MV-4-11 (cell line): ENCODE measurements around the gene COL9A3.

ENCODE experiments used
- DNase-seq: peaks from one replicate; lab custom pipeline; 2025; lab: John Stamatoyannopoulos, UW

The COL9A3 gene

GRCh38 chr20:62796699-62797491 is 20.0 kb upstream of the COL9A3 start:
- DNase-seq, result no peak

DNA sequence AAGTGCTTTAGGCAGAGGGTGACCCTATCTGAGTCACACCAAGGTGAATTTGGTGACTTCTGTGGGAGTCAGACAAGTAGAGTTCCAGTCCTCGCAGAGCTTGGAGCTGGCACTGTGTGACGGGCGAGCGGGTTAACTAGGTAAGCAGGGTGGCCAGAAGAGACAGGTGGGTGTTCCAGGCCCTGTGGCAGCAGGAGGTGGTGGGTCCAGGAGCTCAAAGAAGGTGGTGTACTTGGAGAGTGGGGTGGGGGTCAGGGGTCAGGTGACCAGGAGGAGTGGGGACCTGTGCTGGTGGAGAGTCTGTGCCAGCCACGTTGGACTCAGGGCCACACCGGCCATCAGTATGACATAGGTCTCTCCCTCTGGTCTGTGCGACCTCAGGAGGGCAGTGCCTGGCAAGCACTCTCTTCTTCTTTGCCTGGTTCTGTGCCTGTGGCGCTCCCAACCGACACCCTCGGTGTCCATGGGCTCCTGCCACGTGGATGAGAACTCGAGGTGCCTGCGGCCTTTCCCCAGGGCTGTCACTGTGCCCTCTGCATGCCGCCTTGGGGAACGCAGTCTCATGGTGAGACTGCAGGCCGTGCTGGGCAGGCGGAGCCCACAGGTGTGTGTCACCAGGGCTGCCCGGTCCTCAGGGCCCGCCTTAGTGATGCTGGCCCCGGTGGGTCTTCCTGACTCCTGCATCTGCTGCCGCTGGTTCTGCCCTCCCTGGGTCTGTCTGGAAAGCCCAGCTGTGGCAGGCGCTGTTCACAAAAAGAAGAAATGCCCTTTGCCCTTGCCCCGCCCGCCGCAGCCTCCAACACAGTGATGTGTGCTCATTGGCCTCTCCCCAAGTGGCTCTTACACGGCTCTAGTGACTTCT is 18.9 kb upstream of the COL9A3 start:
- DNase-seq, result no peak

DNA sequence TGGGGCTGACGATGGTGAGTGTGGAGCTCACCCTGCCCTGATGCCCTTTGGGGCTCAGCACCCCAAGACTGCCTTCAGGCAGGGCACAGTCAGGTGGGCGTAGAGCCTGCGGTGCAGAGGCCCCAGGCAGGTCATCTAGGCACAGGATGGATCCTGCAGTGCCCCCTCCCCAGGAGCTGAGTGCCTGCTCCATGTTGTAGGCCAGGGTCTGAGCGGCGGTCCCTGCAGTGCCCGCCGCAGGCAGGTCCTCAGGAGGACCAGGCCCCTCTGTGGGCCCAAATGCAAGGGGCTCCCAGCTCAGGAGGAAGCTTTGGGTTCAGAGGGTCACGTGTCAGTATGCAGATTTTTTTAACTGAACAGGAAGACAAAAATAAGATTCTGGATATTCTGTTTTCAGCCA is 17.8 kb upstream of the COL9A3 start:
- DNase-seq, result no peak

GRCh38 chr20:62799459-62799858 is 17.4 kb upstream of the COL9A3 start:
- DNase-seq, result no peak

DNA sequence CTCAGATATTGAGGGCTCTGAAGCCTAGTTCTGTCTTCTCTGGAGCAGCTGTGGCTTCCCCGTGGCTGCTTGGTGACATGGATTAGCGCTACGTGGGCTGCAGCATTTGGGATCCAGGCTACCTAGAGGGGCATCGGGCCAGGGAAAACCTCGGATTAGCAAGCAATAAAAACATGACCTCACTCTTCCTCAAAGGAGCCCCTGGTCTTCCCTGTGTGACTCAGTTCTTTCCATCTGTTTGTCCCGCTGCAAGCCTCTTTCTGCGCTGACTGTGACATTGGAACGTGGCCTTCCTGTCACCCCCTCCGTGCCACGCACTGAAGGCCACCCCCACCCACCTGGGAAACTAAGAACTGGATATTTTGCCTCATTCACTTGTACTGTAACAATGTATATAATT is 17.0 kb upstream of the COL9A3 start:
- no peak for DNase-seq

GRCh38 chr20:62800314-62801259 is 16.3 kb upstream of the COL9A3 start:
- no peak for DNase-seq

GRCh38 chr20:62801284-62802010 is 15.4 kb upstream of the COL9A3 start:
- no peak for DNase-seq

GRCh38 chr20:62802026-62802712 is 14.7 kb upstream of the COL9A3 start:
- DNase-seq, result no peak

- no peak for DNase-seq
Measured at GRCh38 chr20:62804021-62804626, 12.7 kb upstream of the COL9A3 start.

- peak; percentile 18 for DNase-seq
Measured at GRCh38 chr20:62804627-62805154, 12.2 kb upstream of the COL9A3 start, which contains the start of gene OGFR. OGFR (plus strand) TSS chr20:62804835; CDS start chr20:62804860, 25 bp downstream.

DNA sequence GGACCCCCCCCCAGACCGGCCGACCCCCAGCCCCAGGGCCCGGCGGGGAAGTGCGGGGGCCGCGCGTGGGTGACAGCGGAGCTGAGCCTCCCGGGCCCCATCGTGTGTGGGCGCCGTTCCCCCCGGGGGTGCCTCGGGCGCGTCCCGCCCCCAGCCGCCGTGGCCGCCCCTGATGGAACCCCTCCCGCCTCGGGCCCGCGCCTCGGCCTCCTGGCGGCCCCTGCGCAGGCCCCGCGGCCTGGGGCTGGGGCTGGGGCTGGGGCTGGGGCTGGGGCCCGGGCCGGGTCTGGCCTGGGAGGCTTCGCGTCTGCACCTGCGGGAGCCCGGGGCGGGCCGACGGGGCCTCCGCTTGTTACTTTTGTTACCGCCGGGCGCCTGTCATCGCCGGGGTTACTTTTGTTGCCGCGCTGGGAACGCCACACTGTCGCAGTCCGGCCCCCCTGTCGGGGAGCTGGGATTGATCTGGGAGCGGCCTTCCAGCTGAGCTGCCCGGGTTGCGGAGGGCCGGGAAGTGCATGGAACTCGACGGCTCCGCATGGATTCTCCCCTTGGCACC is 11.6 kb upstream of the COL9A3 start:
- DNase-seq, result no peak

DNA sequence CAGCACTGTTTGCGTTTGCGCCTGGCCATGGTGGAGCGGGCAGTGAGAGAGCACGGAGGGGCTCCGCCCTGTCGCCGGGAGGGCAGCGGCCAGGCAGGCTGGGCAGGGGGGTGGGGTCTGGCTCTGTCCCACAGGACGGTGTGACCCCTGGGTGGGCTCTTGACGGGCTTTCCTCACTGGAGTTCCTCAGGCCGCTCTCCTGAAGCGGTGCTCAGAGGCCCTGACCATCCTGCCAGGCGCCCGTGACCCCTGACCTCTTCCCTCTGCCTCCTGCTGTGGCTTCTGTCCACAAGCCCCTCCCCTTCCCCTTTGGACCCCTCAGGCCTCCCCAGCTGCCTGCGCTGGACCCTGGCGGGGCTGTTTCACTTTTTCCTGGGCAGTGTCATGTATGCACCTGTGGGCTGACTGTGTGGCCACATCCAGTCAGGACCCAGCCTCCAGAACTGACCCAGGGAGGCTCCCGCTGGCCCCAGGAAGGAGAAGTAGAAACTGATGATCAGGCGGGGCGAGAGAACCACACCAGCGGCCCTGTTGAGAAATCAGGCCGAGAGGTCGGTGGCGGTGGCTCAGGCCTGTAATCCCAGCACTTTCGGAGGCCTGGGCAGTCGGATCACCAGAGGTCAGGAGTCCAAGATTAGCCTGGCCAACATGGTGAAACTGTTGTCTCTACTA is 11.0 kb upstream of the COL9A3 start:
- DNase-seq, result peak; percentile 81

DNA sequence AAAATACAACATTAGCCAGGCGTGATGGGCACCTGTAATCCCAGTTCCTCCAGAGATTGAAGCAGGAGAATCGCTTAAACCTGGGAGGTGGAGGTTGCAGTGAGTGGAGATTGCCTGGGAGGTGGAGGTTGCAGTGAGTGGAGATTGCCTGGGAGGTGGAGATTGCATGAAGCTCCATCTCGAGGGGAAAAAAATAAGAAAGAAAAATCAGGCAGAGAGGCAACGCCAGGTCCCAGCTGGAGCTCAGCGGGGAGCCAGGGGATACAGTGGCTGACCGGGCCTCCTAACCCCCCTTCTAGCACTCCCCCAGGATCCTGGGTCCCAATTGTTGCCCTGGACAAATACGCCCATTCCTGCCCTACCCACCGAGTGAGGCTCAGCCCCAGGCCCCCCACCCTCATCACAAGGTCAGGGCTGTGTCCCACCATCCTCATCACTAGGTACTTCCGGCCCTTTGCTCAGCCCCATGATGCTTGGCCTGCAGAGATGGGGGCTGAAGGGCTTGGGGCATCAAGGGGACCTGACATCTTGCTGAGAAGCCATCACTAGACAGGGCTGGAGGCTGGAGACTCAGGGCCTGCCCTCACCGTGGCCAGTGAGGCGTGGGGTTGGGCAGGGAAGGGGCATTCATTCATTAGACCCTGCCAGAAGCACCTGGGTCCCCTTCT is 10.3 kb upstream of the COL9A3 start:
- DNase-seq, result no peak

DNA sequence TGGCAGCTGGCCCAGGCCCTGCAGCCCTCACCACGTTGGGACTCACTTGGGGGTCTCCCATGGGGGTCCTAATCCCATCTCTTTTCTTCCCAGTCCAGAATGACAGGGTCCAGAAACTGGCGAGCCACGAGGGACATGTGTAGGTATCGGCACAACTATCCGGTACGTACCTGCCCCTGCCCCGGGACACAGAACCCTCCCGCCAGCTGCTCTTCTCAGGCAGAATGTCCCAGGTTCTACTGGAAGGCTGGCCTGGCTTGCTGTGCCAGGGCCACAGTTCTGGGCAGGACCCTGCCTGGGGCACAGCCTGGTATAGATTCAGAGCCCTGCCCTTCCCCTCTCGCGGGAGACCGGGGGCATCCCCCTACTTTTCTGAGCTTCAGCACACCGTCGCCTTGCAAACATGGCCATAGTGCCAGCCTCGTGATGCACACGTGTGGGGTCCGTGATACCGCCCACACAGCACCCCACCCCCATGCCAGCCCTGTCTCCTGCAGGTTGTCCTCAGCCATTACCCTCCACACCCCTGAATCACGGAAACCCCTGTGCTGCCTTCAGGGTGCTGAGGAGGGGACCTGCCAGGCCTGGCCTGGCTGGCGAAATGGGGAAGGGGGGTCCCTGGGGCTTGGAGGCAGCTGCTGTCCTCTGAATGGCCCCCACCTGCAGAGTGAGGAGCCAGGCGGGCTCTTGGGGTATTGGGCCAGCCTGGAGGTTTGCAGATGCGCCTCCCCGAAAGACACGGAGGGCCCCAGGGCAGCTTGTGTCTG is 9.2 kb upstream of the COL9A3 start:
- DNase-seq, result no peak

DNA sequence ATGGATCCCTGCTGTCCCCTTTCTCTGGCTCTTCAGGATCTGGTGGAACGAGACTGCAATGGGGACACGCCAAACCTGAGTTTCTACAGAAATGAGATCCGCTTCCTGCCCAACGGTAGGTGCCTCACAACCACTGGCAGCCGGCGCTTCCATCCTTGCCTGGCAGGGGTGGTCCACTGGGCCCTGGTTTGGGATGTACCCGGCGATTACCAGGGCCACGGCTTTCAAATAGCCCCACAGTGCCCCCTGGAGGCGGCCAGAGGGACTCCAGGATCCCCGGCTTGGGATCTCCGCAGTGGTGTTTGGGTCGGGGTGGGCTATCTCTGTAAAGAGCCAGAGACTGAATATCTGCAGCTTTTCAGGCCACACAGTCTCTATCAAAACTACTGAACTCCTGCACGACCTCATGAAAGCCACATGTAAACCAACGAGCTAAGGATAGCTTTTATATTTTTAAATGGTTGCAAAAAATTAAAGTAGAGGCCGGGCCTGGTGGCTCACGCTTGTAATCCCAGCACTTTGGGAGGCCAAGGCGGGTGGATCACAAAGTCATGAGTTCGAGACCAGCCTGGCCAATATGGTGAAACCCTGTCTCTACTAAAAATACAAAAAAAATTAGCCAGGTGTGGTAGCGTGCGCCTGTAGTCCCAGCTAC is 8.5 kb upstream of the COL9A3 start:
- peak; percentile 38 for DNase-seq

DNA sequence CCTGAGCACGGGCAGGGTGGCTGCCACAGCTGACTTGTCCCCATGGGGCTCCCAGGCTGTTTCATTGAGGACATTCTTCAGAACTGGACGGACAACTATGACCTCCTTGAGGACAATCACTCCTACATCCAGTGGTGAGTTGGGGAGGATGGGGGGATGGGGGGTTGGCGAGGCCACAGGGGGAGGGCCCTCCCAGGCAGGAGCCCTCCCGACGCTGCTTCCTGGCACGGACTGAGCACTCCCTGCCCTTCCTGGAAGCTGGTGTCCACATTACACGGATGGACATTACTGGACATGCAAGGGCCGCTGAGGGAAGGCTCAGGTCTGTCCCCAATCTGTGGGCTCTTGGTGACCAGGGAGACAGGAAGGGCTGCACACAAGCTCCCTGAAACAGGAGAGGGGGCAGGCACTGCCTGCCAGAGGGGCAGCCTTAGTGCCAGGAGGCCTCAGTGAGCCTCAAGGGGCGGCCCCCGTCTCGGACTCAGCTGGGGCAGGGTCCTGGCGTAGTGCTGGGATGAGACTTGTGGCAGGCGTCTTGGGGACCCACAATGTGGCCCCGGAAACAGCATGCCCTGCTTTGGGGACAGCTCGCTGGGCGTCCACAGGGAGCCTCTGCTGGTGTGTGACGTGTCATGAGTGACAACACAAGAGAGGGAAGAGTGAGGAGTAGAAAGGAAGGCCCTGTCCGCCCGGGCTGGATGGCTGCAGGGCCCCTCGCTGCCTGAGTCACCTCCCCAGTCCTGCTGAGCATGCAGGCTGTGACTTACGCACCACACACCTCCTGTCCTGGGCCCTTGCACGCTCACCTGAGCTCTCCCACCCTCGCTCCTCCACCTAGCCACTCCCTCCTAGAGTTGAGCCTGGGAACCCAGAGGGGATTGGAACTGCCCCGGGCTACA is 7.1 kb upstream of the COL9A3 start:
- no peak for DNase-seq
